WTC11 (cell line): ENCODE measurements around the gene UBAP1L. TPM values are rescaled to one million over a fixed set of nuclear protein-coding genes. Genes with fewer than 3 reads are reported as not detected.

Source experiments
- ATAC-seq: fragments of 200-7000 bp; cut with Tn5 transposase; 2 replicates; pipeline ENCODE4 v1.10.0; 2021; ENCODE audit warnings: mild to moderate bottlenecking, moderate library complexity
- CTCF ChIA-PET: fragments of 300-600 bp; sonication (Branson Sonifier 250); formaldehyde crosslinking; loops from one replicate; lab custom pipeline; 2021; ENCODE audit warnings: antibody characterized with exemption; lab: Charles Lee
- POLR2A ChIA-PET: fragments of 350-600 bp; sonication (Branson Sonifier 250); formaldehyde crosslinking; loops from one replicate; lab custom pipeline; 2021; ENCODE audit warnings: antibody characterized with exemption; lab: Charles Lee
- DNase-seq: peaks from one replicate; pipeline ENCODE4 v3.0.0; 2021; ENCODE audit warnings: low spot score
- H3K27ac Mint-ChIP-seq: 2 replicates; pipeline ENCODE4 v1.8.0; 2021; ENCODE audit warnings: mixed read lengths
- H3K27me3 Mint-ChIP-seq: 2 replicates; pipeline ENCODE4 v1.8.0; 2021; ENCODE audit warnings: low read depth, mild to moderate bottlenecking, moderate library complexity, mixed read lengths
- H3K36me3 Mint-ChIP-seq: 2 replicates; pipeline ENCODE4 v1.8.0; 2021; ENCODE audit warnings: mixed read lengths
- H3K4me1 Mint-ChIP-seq: 2 replicates; pipeline ENCODE4 v1.8.0; 2022; ENCODE audit warnings: mixed read lengths
- H3K4me3 Mint-ChIP-seq: 2 replicates; pipeline ENCODE4 v1.8.0; 2021; ENCODE audit warnings: mild to moderate bottlenecking, moderate library complexity, mixed read lengths
- H3K9me3 Mint-ChIP-seq: 2 replicates; pipeline ENCODE4 v1.8.0; 2021; ENCODE audit warnings: mixed read lengths
- CBFB ChIP-seq: sonication (generic); formaldehyde crosslinking; IDR thresholded peaks from 2 replicates; pipeline ENCODE4 v1.8.1; 2022; ENCODE audit warnings: mild to moderate bottlenecking, low read depth, missing genetic modification reagents
- CREM ChIP-seq: sonication (generic); formaldehyde crosslinking; IDR thresholded peaks from 2 replicates; pipeline ENCODE4 v1.8.1; 2022; ENCODE audit warnings: mild to moderate bottlenecking, missing genetic modification reagents, moderate library complexity
- E2F1 ChIP-seq: sonication (generic); formaldehyde crosslinking; IDR thresholded peaks from 2 replicates; pipeline ENCODE4 v1.8.0; 2022; ENCODE audit warnings: mild to moderate bottlenecking, missing genetic modification reagents
- FOXP1 ChIP-seq: sonication (generic); formaldehyde crosslinking; IDR thresholded peaks from 2 replicates; pipeline ENCODE4 v1.8.0; 2022; ENCODE audit warnings: missing genetic modification reagents, mild to moderate bottlenecking, moderate library complexity, borderline replicate concordance
- GRHL2 ChIP-seq: fragments of 250-450 bp; sonication (Bioruptor Pico); IDR thresholded peaks from 2 replicates; pipeline ENCODE4 v1.8.0; 2022; ENCODE audit warnings: mild to moderate bottlenecking, moderate library complexity; ENCODE audit not compliant: insufficient replicate concordance, severe bottlenecking
- PRDM15 ChIP-seq: sonication (generic); formaldehyde crosslinking; IDR thresholded peaks from 2 replicates; pipeline ENCODE4 v1.8.0; 2022; ENCODE audit warnings: missing genetic modification reagents
- SMAD3 ChIP-seq: sonication (generic); formaldehyde crosslinking; IDR thresholded peaks from 2 replicates; pipeline ENCODE4 v1.8.0; 2022; ENCODE audit warnings: missing genetic modification reagents, mild to moderate bottlenecking, borderline replicate concordance
- SMAD4 ChIP-seq: sonication (generic); formaldehyde crosslinking; IDR thresholded peaks from 2 replicates; pipeline ENCODE4 v1.8.0; 2022; ENCODE audit warnings: mild to moderate bottlenecking, missing genetic modification reagents
- TCF7 ChIP-seq: sonication (generic); formaldehyde crosslinking; IDR thresholded peaks from 2 replicates; pipeline ENCODE4 v1.8.0; 2022; ENCODE audit warnings: mild to moderate bottlenecking, low read depth, missing genetic modification reagents, moderate library complexity
- USF2 ChIP-seq: sonication (generic); formaldehyde crosslinking; IDR thresholded peaks from 2 replicates; pipeline ENCODE4 v1.8.1; 2023; ENCODE audit warnings: mild to moderate bottlenecking, missing genetic modification reagents, moderate library complexity
- ZNF263 ChIP-seq: sonication (generic); formaldehyde crosslinking; IDR thresholded peaks from 2 replicates; pipeline ENCODE4 v1.8.1; 2022; ENCODE audit warnings: low read depth, mild to moderate bottlenecking, moderate library complexity, missing genetic modification reagents
- ZNF281 ChIP-seq: sonication (generic); formaldehyde crosslinking; IDR thresholded peaks from 2 replicates; pipeline ENCODE4 v1.8.0; 2023; ENCODE audit warnings: mild to moderate bottlenecking, missing genetic modification reagents
- ZNF423 ChIP-seq: fragments of 250-450 bp; sonication (Bioruptor Pico); IDR thresholded peaks from 2 replicates; pipeline ENCODE4 v2.1.2; 2022; ENCODE audit warnings: mild to moderate bottlenecking, moderate library complexity
- total RNA-seq: library from RNA; stranded (reverse); gene quantifications from 3 replicates; pipeline ENCODE4 v1.2.3, GENCODE V29; 2021
- TF ChIP-seq, protein P1 (sequence below): sonication (generic); formaldehyde crosslinking; conservative IDR thresholded peaks from 2 replicates; pipeline ENCODE4 v1.8.1; 2023; ENCODE audit warnings: mild to moderate bottlenecking, low read depth, missing genetic modification reagents, moderate library complexity
- TF ChIP-seq, protein P2 (sequence below): sonication (generic); formaldehyde crosslinking; IDR thresholded peaks from 2 replicates; pipeline ENCODE4 v1.8.1; 2023; ENCODE audit warnings: mild to moderate bottlenecking, missing genetic modification reagents
- TF ChIP-seq, protein P3 (sequence below): fragments of 250-450 bp; sonication (Bioruptor Pico); conservative IDR thresholded peaks from 2 replicates; pipeline ENCODE4 v1.9.0; 2021; ENCODE audit warnings: mild to moderate bottlenecking
- TF ChIP-seq, protein P4 (sequence below): sonication (generic); formaldehyde crosslinking; IDR thresholded peaks from 2 replicates; pipeline ENCODE4 v1.8.1; 2023; ENCODE audit warnings: mild to moderate bottlenecking, missing genetic modification reagents

The UBAP1L gene
- total RNA-seq, 1 experiment from 2014 or later, result 2.0 TPM

DNA sequence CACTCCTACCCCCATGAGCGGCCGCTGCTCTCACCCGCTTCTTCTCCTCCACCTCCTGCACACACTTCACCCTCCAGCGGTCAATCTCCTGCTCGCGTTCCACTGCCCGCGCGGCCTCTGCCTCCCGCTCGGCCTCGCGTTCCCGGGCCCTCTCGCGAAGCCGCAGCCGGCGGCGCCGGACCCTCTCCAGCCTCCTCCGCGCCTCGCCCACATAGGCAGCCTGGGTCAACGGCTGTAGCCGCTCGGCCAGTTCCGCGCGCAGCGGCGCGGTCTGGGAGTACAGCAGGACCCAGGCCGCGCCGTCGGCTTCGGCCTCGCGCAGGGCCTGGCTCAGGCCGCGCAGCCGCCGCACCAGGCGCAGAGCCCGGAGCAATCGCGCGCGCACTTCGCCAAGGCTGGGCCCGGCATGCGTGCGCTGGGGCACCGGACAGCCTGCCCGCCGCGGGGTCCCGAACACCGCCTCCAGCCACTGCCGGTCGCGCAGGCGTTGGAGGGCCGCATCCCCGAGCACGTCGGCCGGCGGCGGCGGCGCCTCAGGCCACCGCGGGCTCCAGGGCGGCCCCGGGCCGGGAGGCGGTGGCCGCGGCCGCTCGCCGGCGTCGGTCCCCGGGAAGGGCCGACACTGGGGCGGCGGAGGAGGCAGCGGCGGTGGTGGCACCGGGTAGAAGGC is 18.0 kb upstream of the UBAP1L start (continued):
- TF ChIP-seq CBFB (CRISPR knock-in tag) (0 out of 2 replicates have a peak, but pooled peaks have one; percentile 25), FOXP1 (CRISPR knock-in tag) (peak; percentile 80), ZNF423 (CRISPR knock-in tag) (no peak)

- POLR2A ChIA-PET, result interaction anchor here (0.6 kb wide), 1 partner anchor 153 kb away, joined by 5 read pairs; no protein-coding TSS in a partner anchor
- Mint-ChIP-seq H3K36me3 (peaks cover 35% of the 10 kb centered on the region), H3K9me3 (peaks cover under 1% of the 10 kb centered on the region), H3K27me3 (no peaks in the 10 kb centered on the region), H3K4me3 (no peak overlapping the region), H3K4me1 (peaks cover 16% of the 10 kb centered on the region), H3K27ac (peak overlapping the region; percentile 47)
- CTCF ChIA-PET, result interaction anchor here (0.7 to 1.3 kb wide), 4 partner anchors 10 to 188 kb away, joined by 3 to 8 read pairs (median 3); no protein-coding TSS in a partner anchor
- DNase-seq (peak; percentile 20), ATAC-seq (peak; percentile 6; the same call in 1 of the 2 replicates)
- TF ChIP-seq SMAD4 (CRISPR knock-in tag) (no peak), SMAD3 (CRISPR knock-in tag) (no peak), ZNF263 (CRISPR knock-in tag) (no peak), CREM (no peak), ZNF281 (no peak), TCF7 (CRISPR knock-in tag) (no peak), PRDM15 (CRISPR knock-in tag) (no peak), GRHL2 (no peak), FOXP1 (CRISPR knock-in tag) (no peak), E2F1 (CRISPR knock-in tag) (no peak), USF2 (no peak)
- TF ChIP-seq, protein P1, sequence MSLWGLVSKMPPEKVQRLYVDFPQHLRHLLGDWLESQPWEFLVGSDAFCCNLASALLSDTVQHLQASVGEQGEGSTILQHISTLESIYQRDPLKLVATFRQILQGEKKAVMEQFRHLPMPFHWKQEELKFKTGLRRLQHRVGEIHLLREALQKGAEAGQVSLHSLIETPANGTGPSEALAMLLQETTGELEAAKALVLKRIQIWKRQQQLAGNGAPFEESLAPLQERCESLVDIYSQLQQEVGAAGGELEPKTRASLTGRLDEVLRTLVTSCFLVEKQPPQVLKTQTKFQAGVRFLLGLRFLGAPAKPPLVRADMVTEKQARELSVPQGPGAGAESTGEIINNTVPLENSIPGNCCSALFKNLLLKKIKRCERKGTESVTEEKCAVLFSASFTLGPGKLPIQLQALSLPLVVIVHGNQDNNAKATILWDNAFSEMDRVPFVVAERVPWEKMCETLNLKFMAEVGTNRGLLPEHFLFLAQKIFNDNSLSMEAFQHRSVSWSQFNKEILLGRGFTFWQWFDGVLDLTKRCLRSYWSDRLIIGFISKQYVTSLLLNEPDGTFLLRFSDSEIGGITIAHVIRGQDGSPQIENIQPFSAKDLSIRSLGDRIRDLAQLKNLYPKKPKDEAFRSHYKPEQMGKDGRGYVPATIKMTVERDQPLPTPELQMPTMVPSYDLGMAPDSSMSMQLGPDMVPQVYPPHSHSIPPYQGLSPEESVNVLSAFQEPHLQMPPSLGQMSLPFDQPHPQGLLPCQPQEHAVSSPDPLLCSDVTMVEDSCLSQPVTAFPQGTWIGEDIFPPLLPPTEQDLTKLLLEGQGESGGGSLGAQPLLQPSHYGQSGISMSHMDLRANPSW (CRISPR knock-in tag), result no peak
- TF ChIP-seq, protein P2, sequence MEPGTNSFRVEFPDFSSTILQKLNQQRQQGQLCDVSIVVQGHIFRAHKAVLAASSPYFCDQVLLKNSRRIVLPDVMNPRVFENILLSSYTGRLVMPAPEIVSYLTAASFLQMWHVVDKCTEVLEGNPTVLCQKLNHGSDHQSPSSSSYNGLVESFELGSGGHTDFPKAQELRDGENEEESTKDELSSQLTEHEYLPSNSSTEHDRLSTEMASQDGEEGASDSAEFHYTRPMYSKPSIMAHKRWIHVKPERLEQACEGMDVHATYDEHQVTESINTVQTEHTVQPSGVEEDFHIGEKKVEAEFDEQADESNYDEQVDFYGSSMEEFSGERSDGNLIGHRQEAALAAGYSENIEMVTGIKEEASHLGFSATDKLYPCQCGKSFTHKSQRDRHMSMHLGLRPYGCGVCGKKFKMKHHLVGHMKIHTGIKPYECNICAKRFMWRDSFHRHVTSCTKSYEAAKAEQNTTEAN (CRISPR knock-in tag), result no peak
- TF ChIP-seq, protein P3, sequence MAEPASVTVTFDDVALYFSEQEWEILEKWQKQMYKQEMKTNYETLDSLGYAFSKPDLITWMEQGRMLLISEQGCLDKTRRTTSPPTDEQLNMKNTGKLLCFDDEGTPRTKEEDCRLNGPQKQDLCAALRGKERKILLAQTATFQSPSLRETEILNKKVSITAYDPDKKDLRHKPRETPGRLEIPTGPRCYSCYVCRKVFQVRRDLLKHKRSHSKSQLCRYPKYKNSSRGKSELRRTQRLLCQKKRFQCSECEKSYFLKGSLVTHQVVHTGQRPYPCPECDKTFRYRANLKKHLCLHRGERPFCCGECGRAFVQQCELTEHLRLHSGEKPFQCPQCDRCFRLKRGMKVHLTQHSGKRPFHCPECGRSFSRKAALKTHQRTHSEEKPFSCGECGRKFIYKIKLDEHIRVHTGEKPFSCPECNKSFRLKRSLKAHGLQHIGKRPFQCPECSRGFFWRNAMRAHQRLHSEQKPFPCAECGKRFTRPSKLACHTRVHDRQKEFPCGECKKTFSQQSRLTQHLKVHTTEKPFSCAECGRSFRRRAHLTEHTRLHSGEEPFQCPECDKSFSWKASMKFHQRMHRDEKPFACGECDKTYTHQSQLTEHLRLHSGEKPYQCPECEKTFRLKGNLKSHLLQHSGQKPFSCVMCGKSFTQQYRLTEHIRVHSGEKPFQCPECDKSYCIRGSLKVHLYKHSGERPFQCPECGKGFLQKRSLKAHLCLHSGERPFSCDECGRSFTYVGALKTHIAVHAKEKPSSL (CRISPR knock-in tag), result no peak
- TF ChIP-seq, protein P4, sequence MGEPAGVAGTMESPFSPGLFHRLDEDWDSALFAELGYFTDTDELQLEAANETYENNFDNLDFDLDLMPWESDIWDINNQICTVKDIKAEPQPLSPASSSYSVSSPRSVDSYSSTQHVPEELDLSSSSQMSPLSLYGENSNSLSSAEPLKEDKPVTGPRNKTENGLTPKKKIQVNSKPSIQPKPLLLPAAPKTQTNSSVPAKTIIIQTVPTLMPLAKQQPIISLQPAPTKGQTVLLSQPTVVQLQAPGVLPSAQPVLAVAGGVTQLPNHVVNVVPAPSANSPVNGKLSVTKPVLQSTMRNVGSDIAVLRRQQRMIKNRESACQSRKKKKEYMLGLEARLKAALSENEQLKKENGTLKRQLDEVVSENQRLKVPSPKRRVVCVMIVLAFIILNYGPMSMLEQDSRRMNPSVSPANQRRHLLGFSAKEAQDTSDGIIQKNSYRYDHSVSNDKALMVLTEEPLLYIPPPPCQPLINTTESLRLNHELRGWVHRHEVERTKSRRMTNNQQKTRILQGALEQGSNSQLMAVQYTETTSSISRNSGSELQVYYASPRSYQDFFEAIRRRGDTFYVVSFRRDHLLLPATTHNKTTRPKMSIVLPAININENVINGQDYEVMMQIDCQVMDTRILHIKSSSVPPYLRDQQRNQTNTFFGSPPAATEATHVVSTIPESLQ (CRISPR knock-in tag), result no peak
These were observed 15.9 kb upstream of the UBAP1L start for GRCh38 chr15:65130941-65131340.
